ENCODE measurements around the gene DPY19L2. TPM values are rescaled to one million over a fixed set of nuclear protein-coding genes. Genes with fewer than 3 reads are reported as not detected.
"Not testable (repeated sequence)": the region's sequence is repeated elsewhere in the genome, so short reads cannot be mapped to it uniquely, and the experiment has no call there.

The DPY19L2 gene
- total and polyA plus RNA-seq, 2 experiments from 2014 or later, result 0.31 to 0.43 TPM

- H3K9ac ChIP-seq; H3K9me3 ChIP-seq (ENCODE audit: low read depth); H3K36me3 ChIP-seq (ENCODE audit: low read depth); H2AFZ ChIP-seq; H3K27me3 ChIP-seq (replicated peaks; ENCODE audit: insufficient read depth); H3K9me2 ChIP-seq (ENCODE audit: insufficient read depth); H3K27ac ChIP-seq; H3F3A ChIP-seq (ENCODE audit: insufficient read depth); H3K4me2 ChIP-seq (ENCODE audit: unreplicated experiment); H3K4me1 ChIP-seq (ENCODE audit: insufficient read depth); in situ Hi-C loops (cut with MboI); H4K20me1 ChIP-seq (ENCODE audit: insufficient read depth); H3K79me2 ChIP-seq (ENCODE audit: insufficient read depth); DNase-seq; H3K4me3 ChIP-seq: not testable (repeated sequence)
- WGBS, 2 experiments (ENCODE audit: low coverage in 1 of 2, low lambda C conversion rate in 2 of 2, missing lambda C conversion rate in 2 of 2), result 61 to 63% methylated on average over 4 of the region's 4 CpGs
Measured at GRCh38 chr12:63624258-63624657, 44.0 kb downstream of the DPY19L2 start.

GRCh38 chr12:63615544-63615943 lies 52.7 kb downstream of the DPY19L2 start:
- H2AFZ ChIP-seq; H3K27ac ChIP-seq; H3K79me2 ChIP-seq (ENCODE audit: insufficient read depth); H3K9ac ChIP-seq; H3K9me2 ChIP-seq (ENCODE audit: insufficient read depth); DNase-seq; H3K4me3 ChIP-seq; H3F3A ChIP-seq (ENCODE audit: insufficient read depth); H3K4me2 ChIP-seq (ENCODE audit: unreplicated experiment); H3K27me3 ChIP-seq (replicated peaks; ENCODE audit: insufficient read depth); H3K4me1 ChIP-seq (ENCODE audit: insufficient read depth); in situ Hi-C loops (cut with MboI); H3K36me3 ChIP-seq (ENCODE audit: low read depth); H4K20me1 ChIP-seq (ENCODE audit: insufficient read depth); H3K9me3 ChIP-seq (ENCODE audit: low read depth): not testable (repeated sequence)
- WGBS, 2 experiments (ENCODE audit: low coverage in 1 of 2, low lambda C conversion rate in 2 of 2, missing lambda C conversion rate in 2 of 2), result 14 to 57% methylated on average over 1 of the region's 1 CpG

GRCh38 chr12:63611285-63611684 lies 57.0 kb downstream of the DPY19L2 start:
- H4K20me1 ChIP-seq (ENCODE audit: insufficient read depth); in situ Hi-C loops (cut with MboI); H3K9me2 ChIP-seq (ENCODE audit: insufficient read depth); H2AFZ ChIP-seq; H3K4me1 ChIP-seq (ENCODE audit: insufficient read depth); H3F3A ChIP-seq (ENCODE audit: insufficient read depth); H3K4me2 ChIP-seq (ENCODE audit: unreplicated experiment); H3K4me3 ChIP-seq; H3K9ac ChIP-seq; H3K27ac ChIP-seq; H3K9me3 ChIP-seq (ENCODE audit: low read depth); H3K27me3 ChIP-seq (replicated peaks; ENCODE audit: insufficient read depth); H3K36me3 ChIP-seq (ENCODE audit: low read depth); H3K79me2 ChIP-seq (ENCODE audit: insufficient read depth); DNase-seq: not testable (repeated sequence)
- whole genome bisulfite sequencing, 2 experiments (ENCODE audit: low coverage in 1 of 2, low lambda C conversion rate in 2 of 2, missing lambda C conversion rate in 2 of 2), result 30 to 51% methylated on average over 2 of the region's 2 CpGs

- H3K27ac ChIP-seq; H3F3A ChIP-seq (ENCODE audit: insufficient read depth); H3K4me2 ChIP-seq (ENCODE audit: unreplicated experiment); H3K9me2 ChIP-seq (ENCODE audit: insufficient read depth); H3K4me3 ChIP-seq; H3K9ac ChIP-seq; H3K9me3 ChIP-seq (ENCODE audit: low read depth); in situ Hi-C loops (cut with MboI); H2AFZ ChIP-seq; H3K4me1 ChIP-seq (ENCODE audit: insufficient read depth); H4K20me1 ChIP-seq (ENCODE audit: insufficient read depth); H3K27me3 ChIP-seq (replicated peaks; ENCODE audit: insufficient read depth); DNase-seq; H3K79me2 ChIP-seq (ENCODE audit: insufficient read depth); H3K36me3 ChIP-seq (ENCODE audit: low read depth): not testable (repeated sequence)
Measured at GRCh38 chr12:63609281-63609680, 59.0 kb downstream of the DPY19L2 start.

- H3K4me2 ChIP-seq (ENCODE audit: unreplicated experiment); H3K9ac ChIP-seq; H3K36me3 ChIP-seq (ENCODE audit: low read depth); H3K27ac ChIP-seq; DNase-seq; H4K20me1 ChIP-seq (ENCODE audit: insufficient read depth); H2AFZ ChIP-seq; H3K4me3 ChIP-seq; H3K79me2 ChIP-seq (ENCODE audit: insufficient read depth); H3F3A ChIP-seq (ENCODE audit: insufficient read depth); in situ Hi-C loops (cut with MboI); H3K9me2 ChIP-seq (ENCODE audit: insufficient read depth); H3K27me3 ChIP-seq (replicated peaks; ENCODE audit: insufficient read depth); H3K9me3 ChIP-seq (ENCODE audit: low read depth); H3K4me1 ChIP-seq (ENCODE audit: insufficient read depth): not testable (repeated sequence)
- 29% methylated on average over 3 of the region's 3 CpGs for WGBS, 2 experiments (ENCODE audit: low coverage in 1 of 2, low lambda C conversion rate in 2 of 2, missing lambda C conversion rate in 2 of 2)
Measured at GRCh38 chr12:63604985-63605384, 63.3 kb downstream of the DPY19L2 start.

GRCh38 chr12:63594828-63595227 lies 73.5 kb downstream of the DPY19L2 start:
- H3K9me2 ChIP-seq (ENCODE audit: insufficient read depth); H3K36me3 ChIP-seq (ENCODE audit: low read depth); in situ Hi-C loops (cut with MboI); H3K4me2 ChIP-seq (ENCODE audit: unreplicated experiment); H3K27ac ChIP-seq; H2AFZ ChIP-seq; H3K9me3 ChIP-seq (ENCODE audit: low read depth); H3K79me2 ChIP-seq (ENCODE audit: insufficient read depth); H3F3A ChIP-seq (ENCODE audit: insufficient read depth); DNase-seq; H3K4me1 ChIP-seq (ENCODE audit: insufficient read depth); H3K4me3 ChIP-seq; H3K27me3 ChIP-seq (replicated peaks; ENCODE audit: insufficient read depth); H4K20me1 ChIP-seq (ENCODE audit: insufficient read depth); H3K9ac ChIP-seq: not testable (repeated sequence)
- WGBS, 2 experiments (ENCODE audit: low coverage in 1 of 2, low lambda C conversion rate in 2 of 2, missing lambda C conversion rate in 2 of 2), result 29 to 34% methylated on average over 4 of the region's 4 CpGs

- H3K4me3 ChIP-seq; H3K4me1 ChIP-seq (ENCODE audit: insufficient read depth); H3F3A ChIP-seq (ENCODE audit: insufficient read depth); H3K9ac ChIP-seq; H4K20me1 ChIP-seq (ENCODE audit: insufficient read depth); H3K27ac ChIP-seq; in situ Hi-C loops (cut with MboI); H3K9me3 ChIP-seq (ENCODE audit: low read depth); H3K79me2 ChIP-seq (ENCODE audit: insufficient read depth); H3K27me3 ChIP-seq (replicated peaks; ENCODE audit: insufficient read depth); H3K9me2 ChIP-seq (ENCODE audit: insufficient read depth); H3K36me3 ChIP-seq (ENCODE audit: low read depth); H3K4me2 ChIP-seq (ENCODE audit: unreplicated experiment); H2AFZ ChIP-seq: not testable (repeated sequence)
- WGBS, 2 experiments (ENCODE audit: low coverage in 1 of 2, low lambda C conversion rate in 2 of 2, missing lambda C conversion rate in 2 of 2), result 72 to 75% methylated on average over 3 of the region's 3 CpGs
- peak; percentile 0 for DNase-seq
Measured at GRCh38 chr12:63584426-63584825, 83.9 kb downstream of the DPY19L2 start.

GRCh38 chr12:63583289-63583688 lies 85.0 kb downstream of the DPY19L2 start:
- DNase-seq; H3K9ac ChIP-seq; in situ Hi-C loops (cut with MboI); H3K27me3 ChIP-seq (replicated peaks; ENCODE audit: insufficient read depth); H3F3A ChIP-seq (ENCODE audit: insufficient read depth); H3K4me2 ChIP-seq (ENCODE audit: unreplicated experiment); H3K27ac ChIP-seq; H3K9me3 ChIP-seq (ENCODE audit: low read depth); H3K4me3 ChIP-seq; H4K20me1 ChIP-seq (ENCODE audit: insufficient read depth); H3K4me1 ChIP-seq (ENCODE audit: insufficient read depth); H3K9me2 ChIP-seq (ENCODE audit: insufficient read depth); H2AFZ ChIP-seq; H3K36me3 ChIP-seq (ENCODE audit: low read depth); H3K79me2 ChIP-seq (ENCODE audit: insufficient read depth): not testable (repeated sequence)
- WGBS, 2 experiments (ENCODE audit: low coverage in 1 of 2, low lambda C conversion rate in 2 of 2, missing lambda C conversion rate in 2 of 2), result 0 to 7% methylated on average over 1 of the region's 1 CpG

All from GM23248 (cell line).